ENCODE measurements around the gene PRKCZ. TPM values are rescaled to one million over a fixed set of nuclear protein-coding genes. Genes with fewer than 3 reads are reported as not detected.

The PRKCZ gene
- polyA plus RNA-seq, 6 donors from 2014 or later, result 5.7 to 12.4 (median 9.3) TPM

- H3K36me3 Mint-ChIP-seq, result peaks cover 32 to 44% of the 10 kb centered on the region in 2 donors
- no peaks in the 10 kb centered on the region for H3K27me3 Mint-ChIP-seq
- no peak for DNase-seq
Observed at GRCh38 chr1:2156866-2157265, 106.7 kb downstream of the PRKCZ start.

GRCh38 chr1:2157856-2158255 lies 107.6 kb downstream of the PRKCZ start:
- ATAC-seq (ENCODE audit: low read depth in 2 of 2), result no peak

More at GRCh38 chr1:2156866-2157265, 106.7 kb downstream of the PRKCZ start:
- ATAC-seq (ENCODE audit: low read depth in 2 of 2), result no peak
- no peak overlapping the region for H3K4me3 Mint-ChIP-seq
- H3K4me1 Mint-ChIP-seq, result peaks cover 0 to 7% (median 0%) of the 10 kb centered on the region in 3 donors
- H3K27ac Mint-ChIP-seq, result no peak overlapping the region
- peaks cover 0 to 8% (median 0%) of the 10 kb centered on the region in 7 donors for H3K9me3 Mint-ChIP-seq

GRCh38 chr1:2158272-2158671 lies 108.1 kb downstream of the PRKCZ start:
- ATAC-seq (ENCODE audit: low read depth in 2 of 2) (no peak), DNase-seq (no peak)
- no peaks in the 10 kb centered on the region for H3K27me3 Mint-ChIP-seq
- H3K27ac Mint-ChIP-seq, result no peak overlapping the region
- peaks cover 0 to 7% (median 0%) of the 10 kb centered on the region in 3 donors for H3K4me1 Mint-ChIP-seq
- H3K36me3 Mint-ChIP-seq, result peaks cover 34 to 45% of the 10 kb centered on the region in 2 donors
- H3K9me3 Mint-ChIP-seq, result peaks cover 0 to 8% (median 0%) of the 10 kb centered on the region in 7 donors
- no peak overlapping the region for H3K4me3 Mint-ChIP-seq

More at GRCh38 chr1:2157856-2158255, 107.6 kb downstream of the PRKCZ start:
- no peak for DNase-seq
- peaks cover 0 to 8% (median 0%) of the 10 kb centered on the region in 7 donors for H3K9me3 Mint-ChIP-seq
- H3K27me3 Mint-ChIP-seq, result no peaks in the 10 kb centered on the region
- H3K36me3 Mint-ChIP-seq, result peaks cover 32 to 41% of the 10 kb centered on the region in 2 donors
- H3K4me1 Mint-ChIP-seq, result peaks cover 0 to 7% (median 0%) of the 10 kb centered on the region in 3 donors
- no peak overlapping the region for H3K27ac Mint-ChIP-seq
- no peak overlapping the region for H3K4me3 Mint-ChIP-seq

- Mint-ChIP-seq H3K27ac (no peak overlapping the region), H3K4me1 (peaks cover 0 to 7% (median 0%) of the 10 kb centered on the region in 3 donors), H3K9me3 (peaks cover 0 to 10% (median 0%) of the 10 kb centered on the region in 7 donors), H3K27me3 (no peaks in the 10 kb centered on the region), H3K4me3 (no peak overlapping the region), H3K36me3 (peaks cover 36 to 45% of the 10 kb centered on the region in 2 donors)
- DNase-seq (no peak), ATAC-seq (ENCODE audit: low read depth in 2 of 2) (no peak)
Observed at GRCh38 chr1:2159124-2159523, 108.9 kb downstream of the PRKCZ start.

GRCh38 chr1:2160451-2161300 lies 110.5 kb downstream of the PRKCZ start:
- Mint-ChIP-seq H3K9me3 (peaks cover 0 to 5% (median 0%) of the 10 kb centered on the region in 7 donors), H3K36me3 (peaks cover 28 to 33% of the 10 kb centered on the region in 2 donors), H3K4me1 (no peaks in the 10 kb centered on the region), H3K4me3 (no peak overlapping the region), H3K27me3 (no peaks in the 10 kb centered on the region), H3K27ac (peak overlapping the region in 1 of 6 donors; percentile 76)
- ATAC-seq (ENCODE audit: low read depth in 2 of 2) (no peak), DNase-seq (no peak)

- no peak for ATAC-seq (ENCODE audit: low read depth in 2 of 2)
Observed at GRCh38 chr1:2163205-2163604, 113.0 kb downstream of the PRKCZ start.

GRCh38 chr1:2165646-2166045 lies 115.4 kb downstream of the PRKCZ start:
- ATAC-seq (ENCODE audit: low read depth in 2 of 2) (no peak), DNase-seq (no peak)
- Mint-ChIP-seq H3K27ac (no peak overlapping the region), H3K36me3 (peaks cover 9 to 13% of the 10 kb centered on the region in 2 donors), H3K27me3 (no peaks in the 10 kb centered on the region), H3K4me3 (no peak overlapping the region), H3K4me1 (no peaks in the 10 kb centered on the region), H3K9me3 (peaks cover 0 to 5% (median 0%) of the 10 kb centered on the region in 7 donors)

More at GRCh38 chr1:2163205-2163604, 113.0 kb downstream of the PRKCZ start:
- Mint-ChIP-seq H3K4me1 (no peaks in the 10 kb centered on the region), H3K36me3 (peaks cover 18 to 20% of the 10 kb centered on the region in 2 donors), H3K9me3 (peaks cover 0 to 5% (median 0%) of the 10 kb centered on the region in 7 donors), H3K4me3 (no peak overlapping the region), H3K27me3 (no peaks in the 10 kb centered on the region), H3K27ac (peak overlapping the region in 2 of 6 donors; percentile 16 to 56)
- DNase-seq, result no peak

GRCh38 chr1:2166254-2166653 lies 116.0 kb downstream of the PRKCZ start:
- H3K27me3 Mint-ChIP-seq, result no peaks in the 10 kb centered on the region
- DNase-seq, result no peak

GRCh38 chr1:2166695-2167094 lies 116.5 kb downstream of the PRKCZ start:
- no peaks in the 10 kb centered on the region for H3K27me3 Mint-ChIP-seq
- no peak overlapping the region for H3K27ac Mint-ChIP-seq
- H3K9me3 Mint-ChIP-seq, result peaks cover 0 to 5% (median 0%) of the 10 kb centered on the region in 7 donors
- ATAC-seq (ENCODE audit: low read depth in 2 of 2) (no peak), DNase-seq (no peak)
- H3K4me3 Mint-ChIP-seq, result no peak overlapping the region
- peaks cover 9 to 13% of the 10 kb centered on the region in 2 donors for H3K36me3 Mint-ChIP-seq
- H3K4me1 Mint-ChIP-seq, result no peaks in the 10 kb centered on the region

More at GRCh38 chr1:2166254-2166653, 116.0 kb downstream of the PRKCZ start:
- Mint-ChIP-seq H3K9me3 (peaks cover 0 to 5% (median 0%) of the 10 kb centered on the region in 7 donors), H3K4me3 (no peak overlapping the region), H3K27ac (no peak overlapping the region), H3K36me3 (peaks cover 9 to 13% of the 10 kb centered on the region in 2 donors), H3K4me1 (no peaks in the 10 kb centered on the region)
- no peak for ATAC-seq (ENCODE audit: low read depth in 2 of 2)

GRCh38 chr1:2168090-2168489 lies 117.9 kb downstream of the PRKCZ start:
- Mint-ChIP-seq H3K27me3 (no peaks in the 10 kb centered on the region), H3K4me1 (no peaks in the 10 kb centered on the region), H3K9me3 (peaks cover 0 to 4% (median 0%) of the 10 kb centered on the region in 7 donors), H3K36me3 (peaks cover 3 to 8% of the 10 kb centered on the region in 2 donors), H3K4me3 (no peak overlapping the region), H3K27ac (no peak overlapping the region)
- no peak for ATAC-seq (ENCODE audit: low read depth in 2 of 2)
- no peak for DNase-seq

GRCh38 chr1:2168535-2168934 lies 118.3 kb downstream of the PRKCZ start:
- H3K9me3 Mint-ChIP-seq, result no peaks in the 10 kb centered on the region
- H3K4me3 Mint-ChIP-seq, result no peak overlapping the region
- no peaks in the 10 kb centered on the region for H3K27me3 Mint-ChIP-seq

GRCh38 chr1:2169200-2169836 lies 119.1 kb downstream of the PRKCZ start:
- Mint-ChIP-seq H3K27ac (no peak overlapping the region), H3K36me3 (peaks cover 0 to 6% of the 10 kb centered on the region in 2 donors), H3K4me1 (peaks cover 0 to 6% (median 0%) of the 10 kb centered on the region in 3 donors), H3K4me3 (no peak overlapping the region), H3K9me3 (no peaks in the 10 kb centered on the region), H3K27me3 (no peaks in the 10 kb centered on the region)
- DNase-seq, result no peak
- no peak for ATAC-seq (ENCODE audit: low read depth in 2 of 2)

More at GRCh38 chr1:2168535-2168934, 118.3 kb downstream of the PRKCZ start:
- Mint-ChIP-seq H3K27ac (peak overlapping the region in 1 of 6 donors; percentile 38), H3K36me3 (peaks cover 0 to 6% of the 10 kb centered on the region in 2 donors), H3K4me1 (no peaks in the 10 kb centered on the region)
- DNase-seq (no peak), ATAC-seq (ENCODE audit: low read depth in 2 of 2) (no peak)

- Mint-ChIP-seq H3K9me3 (no peaks in the 10 kb centered on the region), H3K27ac (peak overlapping the region in 1 of 6 donors; percentile 82), H3K36me3 (peaks cover 0 to 6% of the 10 kb centered on the region in 2 donors), H3K4me3 (no peak overlapping the region), H3K4me1 (peaks cover 0 to 11% (median 0%) of the 10 kb centered on the region in 3 donors), H3K27me3 (no peaks in the 10 kb centered on the region)
- DNase-seq, result no peak
- no peak for ATAC-seq (ENCODE audit: low read depth in 2 of 2)
Observed at GRCh38 chr1:2170211-2170610, 120.0 kb downstream of the PRKCZ start.
